C4-2B (cell line): ENCODE results near the gene ZNF407.

Source experiments
- H3K27ac ChIP-seq: fragments of 450-650 bp; 2 replicates; pipeline ENCODE4 v1.5.1; 2017
- CTCF ChIP-seq: fragments of 450-650 bp; conservative IDR thresholded peaks from 2 replicates; pipeline ENCODE4 v1.5.1; 2017; ENCODE audit warnings: mild to moderate bottlenecking
- ZFX ChIP-seq: fragments of 450-650 bp; IDR thresholded peaks from 2 replicates; pipeline ENCODE4 v1.6.1; 2017

The ZNF407 gene

GRCh38 chr18:74773171-74773624 lies 175.5 kb downstream of the ZNF407 start:
- H3K27ac ChIP-seq = no peak overlapping the region
- TF ChIP-seq ZFX = no peak
- TF ChIP-seq CTCF = no peak

GRCh38 chr18:74774486-74774885 lies 176.8 kb downstream of the ZNF407 start:
- TF ChIP-seq CTCF (no peak), ZFX (no peak)
- no peak overlapping the region for H3K27ac ChIP-seq

- no peak overlapping the region for H3K27ac ChIP-seq
- TF ChIP-seq ZFX (no peak), CTCF (no peak)
Measured at GRCh38 chr18:74775239-74775638, 177.6 kb downstream of the ZNF407 start.

- no peak for TF ChIP-seq ZFX
- no peak overlapping the region for H3K27ac ChIP-seq
Measured at GRCh38 chr18:74778191-74778847, 180.6 kb downstream of the ZNF407 start.

GRCh38 chr18:74784752-74785151 lies 187.1 kb downstream of the ZNF407 start:
- TF ChIP-seq ZFX = no peak
- TF ChIP-seq CTCF = no peak
- H3K27ac ChIP-seq = no peak overlapping the region

GRCh38 chr18:74785632-74786031 lies 188.0 kb downstream of the ZNF407 start:
- TF ChIP-seq ZFX (no peak), CTCF (no peak)
- no peak overlapping the region for H3K27ac ChIP-seq

GRCh38 chr18:74788657-74789056 lies 191.0 kb downstream of the ZNF407 start:
- H3K27ac ChIP-seq = no peak overlapping the region
- TF ChIP-seq CTCF = no peak
- no peak for TF ChIP-seq ZFX

GRCh38 chr18:74789078-74789477 lies 191.4 kb downstream of the ZNF407 start:
- H3K27ac ChIP-seq = no peak overlapping the region
- TF ChIP-seq ZFX (no peak), CTCF (no peak)
